HG02678 (cell line): ENCODE results near the gene TMOD2.

Experiments
- ATAC-seq: cut with Tn5 transposase; IDR thresholded peaks from one replicate; pipeline ENCODE4 v1.9.1; 2021; ENCODE audit warnings: mild to moderate bottlenecking, moderate library complexity; ENCODE audit not compliant: unreplicated experiment

The TMOD2 gene

DNA sequence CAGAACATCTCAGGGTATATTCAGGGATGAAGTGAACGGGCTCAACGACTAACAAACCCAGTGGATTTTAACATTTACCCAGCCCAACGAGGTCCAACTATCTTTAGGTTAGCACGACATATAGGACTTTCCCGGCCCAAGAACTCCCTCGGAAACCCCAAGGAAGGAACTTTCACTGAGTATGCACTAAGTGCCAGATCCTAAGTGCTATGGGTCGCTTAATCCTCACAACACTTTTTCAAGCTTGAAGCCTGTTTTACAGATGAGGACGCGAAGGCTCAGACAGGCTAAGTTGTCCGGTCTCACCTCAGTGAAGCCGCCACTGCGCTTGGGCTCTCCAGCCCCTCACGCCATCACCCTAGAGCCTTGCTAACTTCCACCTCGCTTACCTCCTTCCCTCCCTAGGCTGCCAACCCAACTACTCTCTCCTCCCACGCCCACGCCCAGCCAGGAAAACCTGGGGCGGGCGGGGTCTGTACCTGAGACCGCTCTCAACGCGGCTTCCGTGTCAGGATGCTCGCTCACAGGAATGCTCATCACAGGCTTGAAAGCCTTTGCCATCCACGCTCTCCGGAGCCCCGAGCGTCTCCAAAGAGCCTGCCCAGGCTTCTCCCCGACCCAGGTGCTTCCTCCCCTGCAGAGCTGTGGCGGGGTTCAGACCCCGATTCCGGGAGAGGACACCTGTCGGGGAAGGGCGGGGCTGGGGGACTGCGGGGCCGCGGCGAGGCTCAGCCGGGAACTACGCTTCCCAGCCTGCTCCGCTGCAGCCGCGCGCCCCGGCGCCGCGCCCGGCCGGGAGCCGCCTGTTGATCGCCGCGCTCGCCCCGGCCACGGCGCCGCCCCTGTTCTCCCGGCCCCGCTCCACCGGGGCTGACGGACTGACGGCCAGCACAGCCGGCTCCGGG lies at the start of gene TMOD2:
TMOD2 (plus strand) TSS at position 806 of the 905 bp plus-strand sequence. CDS start 14,845 bp downstream, outside the sequence.
- ATAC-seq = peak; percentile 74

DNA sequence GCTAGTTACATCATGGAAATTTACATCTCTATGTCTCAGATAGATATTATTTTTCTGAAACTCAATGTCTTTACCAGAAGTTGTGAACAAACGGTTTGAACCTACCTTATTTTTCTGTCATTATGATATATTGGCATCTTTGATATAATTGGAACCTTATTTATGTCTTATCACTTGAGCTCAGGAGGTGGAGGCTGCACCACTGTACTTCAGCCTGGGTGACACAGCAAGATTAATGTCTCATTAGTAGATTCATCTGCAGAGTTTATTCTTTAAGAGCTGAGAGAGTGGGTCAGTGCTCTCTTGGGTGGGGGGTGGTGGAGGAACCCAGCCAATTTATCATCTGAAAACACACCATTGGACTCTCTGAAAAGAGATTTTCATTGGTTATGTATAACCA lies 48.7 kb upstream of the TMOD2 start:
- ATAC-seq = no peak

GRCh38 chr15:51706291-51706690 lies 45.1 kb upstream of the TMOD2 start:
- ATAC-seq = no peak

GRCh38 chr15:51706926-51707608 lies 44.3 kb upstream of the TMOD2 start:
- no peak for ATAC-seq

DNA sequence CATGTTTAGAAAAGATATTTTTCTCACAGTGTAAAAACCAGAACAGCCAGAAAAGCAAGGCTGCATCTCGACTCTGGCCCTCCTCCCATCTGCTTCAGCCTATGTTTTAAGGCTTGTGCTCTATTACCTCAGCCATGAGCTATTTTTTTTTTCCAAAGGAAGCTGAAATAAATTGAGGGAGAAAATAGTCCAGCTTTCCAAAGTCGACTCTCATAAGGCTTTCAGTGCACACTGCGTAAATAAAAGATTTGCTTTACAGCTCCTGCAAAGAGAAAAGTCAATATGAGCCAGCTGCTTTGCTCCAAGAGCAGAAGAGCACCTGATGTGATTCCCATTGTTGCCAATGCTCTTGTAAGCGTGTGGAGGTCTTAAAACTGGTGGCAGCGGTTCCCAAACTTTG lies 43.4 kb upstream of the TMOD2 start:
- no peak for ATAC-seq

DNA sequence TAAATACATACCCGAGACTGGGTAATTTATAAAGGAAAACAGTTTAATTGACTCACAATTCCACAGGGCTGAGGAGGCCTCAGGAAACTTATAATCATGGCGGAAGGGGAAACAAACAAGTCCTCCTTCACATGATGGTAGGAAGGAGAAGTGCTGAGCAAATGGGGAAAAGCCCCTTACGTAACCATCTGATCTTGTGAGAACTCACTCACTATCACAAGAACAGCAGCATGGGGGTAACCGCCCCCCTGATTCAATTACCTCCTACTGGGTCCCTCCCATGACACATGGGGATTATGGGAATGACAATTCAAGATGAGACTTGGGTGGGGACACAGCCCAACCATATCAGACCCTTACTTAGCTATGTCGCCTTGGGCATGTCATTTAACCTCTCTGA lies 42.4 kb upstream of the TMOD2 start:
- no peak for ATAC-seq

DNA sequence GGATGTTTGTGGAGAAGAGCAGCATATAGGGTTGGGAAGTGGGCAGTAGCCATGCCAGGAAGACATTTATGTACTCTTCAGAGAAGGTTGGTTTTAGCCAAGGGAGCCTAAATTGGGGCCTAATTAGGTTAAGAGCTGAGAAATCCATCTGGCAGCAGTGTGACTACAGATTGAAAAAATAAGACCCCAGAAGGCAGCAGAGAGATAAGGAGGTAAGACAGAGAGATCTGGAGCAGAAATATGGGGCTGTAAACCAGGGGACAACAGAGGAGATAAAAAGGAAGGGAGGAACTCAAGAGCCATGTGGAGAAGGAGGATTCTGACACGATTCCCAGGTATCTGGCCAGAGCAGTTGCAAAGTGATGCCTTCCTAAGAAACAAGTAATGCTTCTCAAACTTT lies 37.2 kb upstream of the TMOD2 start:
- ATAC-seq = no peak

- ATAC-seq = no peak
Observed at GRCh38 chr15:51714911-51715310, 36.5 kb upstream of the TMOD2 start.

GRCh38 chr15:51718219-51718618 lies 33.2 kb upstream of the TMOD2 start:
- no peak for ATAC-seq

DNA sequence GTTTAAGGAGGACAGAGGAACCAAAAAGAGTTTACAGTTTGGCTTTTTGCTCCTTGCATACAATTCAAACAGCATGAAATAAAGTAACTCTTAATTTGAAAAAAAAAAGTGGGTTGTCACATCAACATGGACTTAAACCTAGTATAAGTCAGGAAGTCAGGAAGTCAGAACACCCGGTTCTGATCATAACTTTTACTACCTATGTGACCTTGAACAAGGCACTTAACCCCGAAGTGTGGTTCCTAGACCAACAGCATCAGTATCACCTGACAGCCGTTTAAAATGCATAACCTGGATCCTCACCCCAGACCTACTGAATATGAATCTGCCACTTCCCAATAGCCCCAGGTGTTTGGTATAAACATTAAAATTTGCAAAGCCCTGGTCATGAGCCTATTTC lies 32.7 kb upstream of the TMOD2 start:
- no peak for ATAC-seq

GRCh38 chr15:51720201-51720995 lies 31.0 kb upstream of the TMOD2 start:
- ATAC-seq = no peak

GRCh38 chr15:51721199-51721960 lies 30.0 kb upstream of the TMOD2 start:
- ATAC-seq = no peak

DNA sequence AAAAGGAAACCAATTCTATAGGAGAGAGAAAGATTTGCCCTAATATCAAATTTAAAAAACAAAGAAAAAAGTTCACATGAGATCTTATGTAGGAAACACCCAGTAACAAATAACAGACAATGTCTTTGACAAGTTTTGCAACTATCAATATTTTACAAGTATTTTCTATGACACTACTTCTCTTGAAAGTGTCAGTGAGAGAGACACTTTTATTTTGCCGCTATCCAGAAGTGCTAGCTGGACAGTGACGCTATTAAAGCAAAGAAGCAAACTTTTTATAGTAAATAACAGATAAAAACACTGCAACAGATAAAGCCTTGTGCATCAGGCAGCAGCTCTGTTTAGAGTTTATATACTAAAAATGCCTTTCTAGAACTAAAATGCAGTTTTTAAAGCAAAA lies 27.2 kb upstream of the TMOD2 start:
- no peak for ATAC-seq

- ATAC-seq = no peak
Observed at GRCh38 chr15:51724673-51725072, 26.7 kb upstream of the TMOD2 start.

DNA sequence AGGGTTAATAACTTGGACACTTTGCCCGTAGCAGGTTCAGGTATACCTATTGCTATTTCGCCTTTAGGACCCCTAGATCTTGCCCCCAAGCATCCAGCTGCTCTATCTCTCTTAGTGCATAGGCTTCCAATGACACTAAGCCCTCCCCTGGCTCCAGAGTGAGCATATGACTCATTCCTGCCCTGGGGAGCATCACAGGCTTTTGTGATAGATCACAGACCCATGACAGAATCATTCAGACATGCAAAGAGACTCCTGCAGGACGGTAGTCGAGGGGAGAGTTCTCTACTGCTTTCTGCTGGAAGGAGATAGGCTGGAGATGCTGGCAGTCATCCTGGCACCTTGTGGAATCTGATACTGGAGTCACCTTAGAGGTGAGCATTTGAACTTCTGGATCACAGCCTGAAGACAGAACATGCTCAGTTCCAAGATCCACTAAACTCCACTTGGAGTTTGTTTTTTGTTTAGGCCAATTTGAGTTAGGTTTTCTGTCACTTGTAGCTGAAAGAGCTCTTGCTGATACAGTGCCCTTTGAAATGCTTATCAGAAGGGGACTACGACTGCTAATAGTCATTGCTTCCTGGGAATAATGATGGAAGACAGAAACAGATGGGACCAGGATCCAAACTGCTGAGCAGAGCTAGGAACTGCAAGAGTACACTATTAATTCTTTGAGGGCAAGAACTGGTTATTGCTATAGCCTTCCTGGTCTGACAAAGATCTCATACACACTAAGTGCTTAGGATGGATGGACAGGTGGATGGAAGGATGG lies 24.9 kb upstream of the TMOD2 start:
- peak; percentile 87 for ATAC-seq

GRCh38 chr15:51727141-51727897 lies 24.1 kb upstream of the TMOD2 start:
- no peak for ATAC-seq

GRCh38 chr15:51731549-51732267 lies 19.7 kb upstream of the TMOD2 start:
- ATAC-seq = peak; percentile 61

- ATAC-seq = no peak
Observed at GRCh38 chr15:51732646-51733045, 18.8 kb upstream of the TMOD2 start.
